HFFc6 (cell line): ENCODE measurements around the gene ITGAE. TPM values are rescaled to one million over a fixed set of nuclear protein-coding genes. Genes with fewer than 3 reads are reported as not detected.

Experiments
- DNase-seq: peaks from one replicate; pipeline ENCODE4 v3.0.0-alpha.2; 2018
- H3K27ac Mint-ChIP-seq: 2 replicates; pipeline ENCODE4 v1.8.0; 2020; ENCODE audit warnings: mild to moderate bottlenecking, mixed read lengths
- H3K27me3 Mint-ChIP-seq: 2 replicates; pipeline ENCODE4 v1.8.0; 2021; ENCODE audit warnings: mild to moderate bottlenecking, moderate library complexity, mixed read lengths; ENCODE audit not compliant: insufficient read depth
- H3K36me3 Mint-ChIP-seq: 2 replicates; pipeline ENCODE4 v1.8.0; 2021; ENCODE audit warnings: low read depth, mixed read lengths
- H3K4me1 Mint-ChIP-seq: 2 replicates; pipeline ENCODE4 v1.8.0; 2020; ENCODE audit warnings: low read depth, mixed read lengths
- H3K4me3 Mint-ChIP-seq: 2 replicates; pipeline ENCODE4 v1.8.0; 2020; ENCODE audit warnings: mild to moderate bottlenecking, moderate library complexity, mixed read lengths
- H3K9me3 Mint-ChIP-seq: 2 replicates; pipeline ENCODE4 v1.8.0; 2020; ENCODE audit warnings: mild to moderate bottlenecking, mixed read lengths
- total RNA-seq, 6 experiments: library from RNA; stranded (reverse); fragmentation: NEBNext Ultra II Directional; extraction: Animal tissue kit (Norgen Biotek cat#: 25700); gene quantifications; 2 replicates in 1 of 6; 3 replicates in 5 of 6; pipeline ENCODE4 v1.2.3, GENCODE V29; 2021
- TF ChIP-seq, protein P1 (sequence below): fragments of 200-600 bp; sonication (generic); IDR thresholded peaks from 2 replicates; pipeline ENCODE4 v1.5.0; 2021; ENCODE audit warnings: antibody characterized with exemption, mild to moderate bottlenecking

ITGAE gene
- total RNA-seq, 6 experiments from 2014 or later: 28.2 to 35.0 (median 30.8) TPM

DNA sequence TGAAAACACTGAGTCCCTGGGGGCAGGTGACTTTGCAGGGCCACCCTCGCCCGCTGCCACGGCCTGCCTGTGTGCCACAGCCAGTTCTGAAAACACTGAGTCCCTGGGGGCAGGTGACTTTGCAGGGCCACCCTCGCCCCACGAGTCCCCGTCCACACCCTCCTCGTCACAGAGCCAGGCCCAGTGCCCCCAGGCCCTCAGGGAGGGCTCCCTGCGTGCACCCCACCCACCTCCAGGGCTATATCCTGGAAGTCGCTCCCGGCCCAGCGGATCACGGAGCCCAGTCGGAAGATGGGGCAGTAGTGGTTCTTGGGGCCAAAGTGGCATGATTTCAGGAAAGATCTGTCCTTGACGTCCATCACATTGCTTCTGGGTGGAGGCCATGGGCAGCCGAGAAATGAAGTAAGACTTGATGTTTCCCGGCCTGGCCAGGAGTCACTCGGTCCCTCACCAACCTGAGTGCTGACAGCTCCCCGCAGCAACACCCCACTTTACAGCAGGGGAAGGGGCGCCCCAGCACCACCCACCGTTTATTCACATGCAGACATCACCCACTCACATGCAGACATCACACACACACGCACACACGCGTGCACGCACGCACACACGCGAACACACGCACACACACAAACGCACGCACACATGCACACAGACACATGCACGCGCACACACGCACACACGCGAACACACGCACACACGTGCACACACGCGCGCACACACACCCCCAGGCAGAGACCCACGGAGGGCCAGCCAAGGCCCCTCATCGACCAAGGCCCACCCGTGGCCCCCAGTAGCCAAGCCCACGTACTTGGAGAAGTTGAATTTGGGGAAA, 111.5 kb downstream of the ITGAE start:
- peaks cover 1% of the 10 kb centered on the region; the same call in 1 of the 2 replicates for H3K4me1 Mint-ChIP-seq
- H3K27me3 Mint-ChIP-seq: no peaks in the 10 kb centered on the region; the same call in 1 of the 2 replicates
- no peaks in the 10 kb centered on the region for H3K9me3 Mint-ChIP-seq
- no peaks in the 10 kb centered on the region for H3K36me3 Mint-ChIP-seq
- H3K27ac Mint-ChIP-seq: no peak overlapping the region
- DNase-seq: no peak
- TF ChIP-seq, protein P1, sequence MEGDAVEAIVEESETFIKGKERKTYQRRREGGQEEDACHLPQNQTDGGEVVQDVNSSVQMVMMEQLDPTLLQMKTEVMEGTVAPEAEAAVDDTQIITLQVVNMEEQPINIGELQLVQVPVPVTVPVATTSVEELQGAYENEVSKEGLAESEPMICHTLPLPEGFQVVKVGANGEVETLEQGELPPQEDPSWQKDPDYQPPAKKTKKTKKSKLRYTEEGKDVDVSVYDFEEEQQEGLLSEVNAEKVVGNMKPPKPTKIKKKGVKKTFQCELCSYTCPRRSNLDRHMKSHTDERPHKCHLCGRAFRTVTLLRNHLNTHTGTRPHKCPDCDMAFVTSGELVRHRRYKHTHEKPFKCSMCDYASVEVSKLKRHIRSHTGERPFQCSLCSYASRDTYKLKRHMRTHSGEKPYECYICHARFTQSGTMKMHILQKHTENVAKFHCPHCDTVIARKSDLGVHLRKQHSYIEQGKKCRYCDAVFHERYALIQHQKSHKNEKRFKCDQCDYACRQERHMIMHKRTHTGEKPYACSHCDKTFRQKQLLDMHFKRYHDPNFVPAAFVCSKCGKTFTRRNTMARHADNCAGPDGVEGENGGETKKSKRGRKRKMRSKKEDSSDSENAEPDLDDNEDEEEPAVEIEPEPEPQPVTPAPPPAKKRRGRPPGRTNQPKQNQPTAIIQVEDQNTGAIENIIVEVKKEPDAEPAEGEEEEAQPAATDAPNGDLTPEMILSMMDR: no peak
- H3K4me3 Mint-ChIP-seq: no peak overlapping the region

DNA sequence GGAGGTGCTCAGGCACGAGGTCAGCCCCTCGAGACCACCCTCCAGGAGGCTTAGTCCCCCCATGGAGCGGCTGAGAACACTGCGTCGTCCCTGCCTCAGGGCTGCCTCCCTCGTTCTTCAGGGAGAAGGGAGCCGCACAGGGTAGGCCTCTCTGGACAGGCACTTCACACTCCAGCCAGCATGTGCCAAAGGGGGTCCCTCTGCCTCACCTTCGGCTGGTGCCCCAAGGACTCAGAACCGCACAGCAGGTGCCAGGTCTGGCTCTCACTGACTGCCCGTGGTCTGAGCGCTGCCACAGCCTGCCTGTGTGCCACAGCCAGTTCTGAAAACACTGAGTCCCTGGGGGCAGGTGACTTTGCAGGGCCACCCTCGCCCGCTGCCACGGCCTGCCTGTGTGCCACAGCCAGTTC, 112.1 kb downstream of the ITGAE start:
- Mint-ChIP-seq H3K27me3 (no peaks in the 10 kb centered on the region; the same call in 1 of the 2 replicates), H3K36me3 (no peaks in the 10 kb centered on the region), H3K9me3 (no peaks in the 10 kb centered on the region), H3K27ac (no peak overlapping the region), H3K4me3 (no peak overlapping the region), H3K4me1 (no peaks in the 10 kb centered on the region)
- DNase-seq: no peak
- TF ChIP-seq, protein P1: no peak

DNA sequence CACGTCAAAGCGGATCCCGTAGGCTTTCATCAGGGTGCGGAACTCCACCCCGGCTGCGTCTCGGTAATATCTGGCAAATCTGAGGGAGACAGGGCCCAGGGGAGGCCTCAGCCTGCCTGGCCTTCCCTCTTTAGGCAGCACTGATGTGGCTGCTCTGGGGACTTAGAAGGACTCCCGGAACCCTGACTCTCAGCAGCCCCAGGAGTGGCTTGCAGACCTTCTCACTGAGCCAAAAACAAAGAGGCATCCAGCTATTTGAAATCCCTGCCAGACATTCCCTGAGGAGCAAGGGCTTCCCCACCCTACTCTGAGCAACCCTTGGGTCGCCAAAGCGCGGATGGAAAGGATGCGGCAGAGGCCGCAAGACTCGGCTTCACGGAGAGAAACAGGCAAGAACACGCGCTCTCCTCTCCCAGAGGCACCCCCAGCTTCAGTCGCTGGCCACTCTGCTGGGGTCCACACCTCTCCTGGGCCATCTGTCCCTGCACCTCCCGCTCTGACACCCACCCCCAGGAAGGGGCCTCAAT, 112.9 kb downstream of the ITGAE start:
- TF ChIP-seq, protein P1: no peak
- Mint-ChIP-seq H3K9me3 (no peaks in the 10 kb centered on the region), H3K27ac (no peak overlapping the region), H3K4me3 (no peak overlapping the region), H3K36me3 (no peaks in the 10 kb centered on the region), H3K27me3 (peaks cover under 1% of the 10 kb centered on the region; the same call in 1 of the 2 replicates), H3K4me1 (no peaks in the 10 kb centered on the region)
- no peak for DNase-seq

DNA sequence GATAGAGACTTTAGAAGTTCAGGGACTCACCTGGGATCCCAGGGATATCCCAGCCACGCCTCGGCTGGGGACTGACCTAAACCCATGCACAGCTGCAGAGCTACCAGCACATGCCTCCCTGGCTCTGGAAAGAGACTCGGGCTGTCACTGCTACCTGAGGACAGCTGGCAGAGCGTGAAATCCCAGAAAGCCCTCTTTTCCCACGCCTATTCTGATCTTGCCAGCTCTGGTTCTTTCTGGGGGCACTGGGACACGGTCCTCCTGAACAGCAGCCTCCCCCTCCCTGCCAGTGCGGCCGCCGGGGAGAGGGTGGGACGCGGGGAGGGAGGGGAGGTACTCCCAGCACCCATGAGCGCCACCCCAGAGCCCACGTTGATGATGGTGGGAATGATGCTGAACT, 115.8 kb downstream of the ITGAE start:
- H3K36me3 Mint-ChIP-seq: no peaks in the 10 kb centered on the region
- TF ChIP-seq, protein P1: no peak
- H3K27ac Mint-ChIP-seq: no peak overlapping the region

DNA sequence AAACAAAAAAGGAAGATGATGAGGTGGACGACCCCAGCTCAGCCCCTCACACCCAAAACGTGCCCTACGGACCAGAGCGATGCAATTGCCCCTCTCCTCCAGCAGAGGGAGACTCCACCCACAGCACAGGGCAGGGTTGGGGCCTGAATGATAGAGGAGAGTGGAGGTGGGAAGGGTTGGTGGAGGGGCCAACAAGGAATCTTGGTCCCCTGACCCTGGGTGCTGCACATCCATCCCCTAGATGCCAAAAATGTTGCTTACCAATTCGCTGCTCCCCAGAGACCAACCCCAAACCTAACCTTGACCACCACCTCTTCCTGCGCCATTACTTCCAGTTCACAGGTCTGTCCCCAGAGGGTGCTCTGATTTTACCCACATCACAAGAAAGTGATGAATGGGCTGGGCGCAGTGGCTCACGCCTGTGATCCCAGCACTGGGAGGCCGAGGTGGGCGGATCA, 117.9 kb downstream of the ITGAE start:
- TF ChIP-seq, protein P1: peak; percentile 94
- no peak overlapping the region for H3K4me3 Mint-ChIP-seq
- no peaks in the 10 kb centered on the region for H3K9me3 Mint-ChIP-seq
- H3K4me1 Mint-ChIP-seq: peaks cover 6% of the 10 kb centered on the region; the same call in 1 of the 2 replicates
- H3K27me3 Mint-ChIP-seq: peaks cover 9% of the 10 kb centered on the region; the same call in 1 of the 2 replicates
- no peaks in the 10 kb centered on the region for H3K36me3 Mint-ChIP-seq
- DNase-seq: no peak
- no peak overlapping the region for H3K27ac Mint-ChIP-seq

More for the DNA sequence above, 115.8 kb downstream of the ITGAE start:
- H3K4me3 Mint-ChIP-seq: no peak overlapping the region
- H3K27me3 Mint-ChIP-seq: peaks cover 7% of the 10 kb centered on the region; the same call in 1 of the 2 replicates
- DNase-seq: no peak
- no peaks in the 10 kb centered on the region for H3K4me1 Mint-ChIP-seq
- no peaks in the 10 kb centered on the region for H3K9me3 Mint-ChIP-seq
